K562 (cell line): Measurements from ENCODE around the gene IL20. TPM values are rescaled to one million over a fixed set of nuclear protein-coding genes. Genes with fewer than 3 reads are reported as not detected.

Experiments
- EZH2 ChIP-seq: IDR thresholded peaks from 2 replicates; pipeline ENCODE4 v1.6.1; 2012; ENCODE audit warnings: low read depth, mild to moderate bottlenecking, inconsistent platforms, low read length, borderline replicate concordance
- FOXJ3 ChIP-seq: sonication (generic); formaldehyde crosslinking; IDR thresholded peaks from 2 replicates; pipeline ENCODE4 v1.4.0; 2020; ENCODE audit warnings: mild to moderate bottlenecking, missing genetic modification reagents
- FOXK2 ChIP-seq, 2 experiments: fragments of 450-650 bp; IDR thresholded peaks in 1 of 2; conservative IDR thresholded peaks in 1 of 2; 2 replicates each; pipeline ENCODE4 v1.6.1; 2016; ENCODE audit warnings: low read depth in 2 of 2, mild to moderate bottlenecking in 1 of 2
- NCOA2 ChIP-seq, 2 experiments: fragments of 450-650 bp; IDR thresholded peaks; 2 replicates each; pipeline ENCODE4 v1.6.1; 2018; ENCODE audit warnings: mild to moderate bottlenecking in 2 of 2, moderate library complexity in 1 of 2; ENCODE audit not compliant: partially characterized antibody in 2 of 2
- PRPF4 ChIP-seq: fragments of 200-400 bp; formaldehyde crosslinking; IDR thresholded peaks from one replicate; pipeline ENCODE4 v1.6.1; 2017; ENCODE audit warnings: low read length, low read depth, mild to moderate bottlenecking; ENCODE audit not compliant: insufficient read depth, poor library complexity, severe bottlenecking
- SIN3B ChIP-seq: fragments of 450-650 bp; IDR thresholded peaks from 2 replicates; pipeline ENCODE4 v1.6.1; 2017; ENCODE audit warnings: low read depth, mild to moderate bottlenecking, moderate library complexity
- SIRT6 ChIP-seq: IDR thresholded peaks from one replicate; pipeline ENCODE4 v1.6.1; 2012; ENCODE audit warnings: low read depth, mild to moderate bottlenecking, control low read depth, inconsistent platforms, low read length, moderate library complexity
- SMARCB1 ChIP-seq: IDR thresholded peaks from 2 replicates; pipeline ENCODE4 v1.6.1; 2011; ENCODE audit warnings: improper control_type of control experiment, low read depth; ENCODE audit not compliant: insufficient read length
- XRCC3 ChIP-seq: fragments of 450-650 bp; IDR thresholded peaks from 2 replicates; pipeline ENCODE4 v1.6.1; 2017; ENCODE audit warnings: mild to moderate bottlenecking, moderate library complexity
- polyA plus RNA-seq, 8 experiments: library from polyadenylated mRNA; depleted of rRNA in 4 of 8; stranded (reverse) in 5 of 8; unstranded in 3 of 8; fragments of >200 nt; fragmentation: Nextera tagmentation in 2 of 8; fragmentation: Illumina TruSeq in 1 of 8; extraction: Ambion mirVana in 2 of 8; extraction: Trizol in 1 of 8; gene quantifications; 2 replicates each; pipeline versions ENCODE4 v1.2.1 to v1.2.3, GENCODE V29; 2011 to 2014; ENCODE audit warnings: inconsistent platforms in 1 of 8, missing spikeins in 1 of 8
- total RNA-seq, 7 experiments: library from RNA; depleted of rRNA in 6 of 7; stranded (reverse); fragments of >200 nt in 6 of 7; fragmentation: Illumina TruSeq in 2 of 7; extraction: Trizol in 2 of 7; gene quantifications; 2 replicates each; pipeline versions ENCODE4 v1.2.1 to v1.2.3, GENCODE V29; 2011 to 2021; ENCODE audit warnings: low replicate concordance in 1 of 7
- TF ChIP-seq, protein P1 (sequence below): IDR thresholded peaks from 2 replicates; pipeline ENCODE4 v1.6.1; 2011; ENCODE audit warnings: borderline replicate concordance, low read depth, mild to moderate bottlenecking, moderate library complexity, low read length; ENCODE audit not compliant: insufficient read depth, poor library complexity, severe bottlenecking
- TF ChIP-seq, protein P2 (sequence below): fragments of 250-450 bp; sonication (Bioruptor Pico); IDR thresholded peaks from 2 replicates; pipeline ENCODE4 v1.4.0; 2020; ENCODE audit warnings: mild to moderate bottlenecking, moderate library complexity, borderline replicate concordance
- TF ChIP-seq, protein P3 (sequence below): fragments of 250-450 bp; sonication (Bioruptor Pico); IDR thresholded peaks from 2 replicates; pipeline ENCODE4 v1.8.0; 2021; ENCODE audit warnings: moderate library complexity, mild to moderate bottlenecking, inconsistent platforms
- TF ChIP-seq, protein P4 (sequence below): sonication (generic); formaldehyde crosslinking; IDR thresholded peaks from 2 replicates; pipeline ENCODE4 v1.8.1; 2023; ENCODE audit warnings: missing genetic modification reagents, mild to moderate bottlenecking, borderline replicate concordance

IL20 gene
- total and polyA plus RNA-seq, 9 of the 15 experiments (the other 6 are each of a cell fraction or from before 2014, with no cell fraction given): not detected

DNA sequence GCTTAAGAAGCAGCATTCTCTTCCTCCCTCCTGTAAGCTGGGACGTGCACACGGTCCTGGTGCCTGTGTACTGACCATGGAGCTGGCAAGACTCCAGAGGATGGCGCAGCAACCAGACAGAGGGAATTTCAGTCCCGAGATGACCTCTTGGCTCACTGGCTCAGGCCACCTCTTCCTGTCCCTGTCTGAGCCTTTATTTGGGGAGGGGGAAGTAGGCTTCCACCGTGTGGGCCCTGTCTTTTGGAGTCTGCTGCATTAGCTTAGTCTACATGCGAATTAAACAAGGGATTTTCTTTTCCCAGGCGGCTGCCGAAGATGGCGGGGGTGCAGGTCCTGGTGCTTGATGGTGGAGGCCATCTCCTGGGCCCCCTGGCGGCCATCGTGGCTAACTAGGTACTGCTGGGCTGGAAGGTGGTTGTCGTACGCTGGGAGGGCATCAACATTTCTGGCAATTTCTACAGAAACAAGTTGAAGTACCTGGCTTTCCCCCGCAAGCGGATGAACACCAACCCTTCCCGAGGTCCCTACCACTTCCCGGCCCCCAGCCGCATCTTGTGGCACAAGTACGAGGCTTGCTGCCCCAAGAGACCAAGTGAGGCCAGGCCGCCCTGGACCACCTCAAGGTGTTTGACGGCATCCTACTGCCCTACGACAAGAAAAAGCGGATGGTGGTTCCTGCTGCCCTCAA is 42.0 kb downstream of the IL20 start (continued):
- TF ChIP-seq, protein P1, sequence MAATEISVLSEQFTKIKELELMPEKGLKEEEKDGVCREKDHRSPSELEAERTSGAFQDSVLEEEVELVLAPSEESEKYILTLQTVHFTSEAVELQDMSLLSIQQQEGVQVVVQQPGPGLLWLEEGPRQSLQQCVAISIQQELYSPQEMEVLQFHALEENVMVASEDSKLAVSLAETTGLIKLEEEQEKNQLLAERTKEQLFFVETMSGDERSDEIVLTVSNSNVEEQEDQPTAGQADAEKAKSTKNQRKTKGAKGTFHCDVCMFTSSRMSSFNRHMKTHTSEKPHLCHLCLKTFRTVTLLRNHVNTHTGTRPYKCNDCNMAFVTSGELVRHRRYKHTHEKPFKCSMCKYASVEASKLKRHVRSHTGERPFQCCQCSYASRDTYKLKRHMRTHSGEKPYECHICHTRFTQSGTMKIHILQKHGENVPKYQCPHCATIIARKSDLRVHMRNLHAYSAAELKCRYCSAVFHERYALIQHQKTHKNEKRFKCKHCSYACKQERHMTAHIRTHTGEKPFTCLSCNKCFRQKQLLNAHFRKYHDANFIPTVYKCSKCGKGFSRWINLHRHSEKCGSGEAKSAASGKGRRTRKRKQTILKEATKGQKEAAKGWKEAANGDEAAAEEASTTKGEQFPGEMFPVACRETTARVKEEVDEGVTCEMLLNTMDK: peak; percentile 75
- TF ChIP-seq XRCC3 (no peak), NCOA2 (IDR thresholded peaks at IDR 0.05; ENCODE audit: partially characterized antibody in 2 of 2) (no peak), FOXJ3 (CRISPR knock-in tag) (no peak), SMARCB1 (no peak), EZH2 (no peak), FOXK2 (conservative IDR thresholded peaks at IDR 0.05 in 1 of 2, IDR thresholded peaks at IDR 0.05 in 1 of 2; ENCODE audit: low read depth in 2 of 2) (no peak), SIRT6 (no peak), PRPF4 (no peak), SIN3B (no peak)
- TF ChIP-seq, protein P2, sequence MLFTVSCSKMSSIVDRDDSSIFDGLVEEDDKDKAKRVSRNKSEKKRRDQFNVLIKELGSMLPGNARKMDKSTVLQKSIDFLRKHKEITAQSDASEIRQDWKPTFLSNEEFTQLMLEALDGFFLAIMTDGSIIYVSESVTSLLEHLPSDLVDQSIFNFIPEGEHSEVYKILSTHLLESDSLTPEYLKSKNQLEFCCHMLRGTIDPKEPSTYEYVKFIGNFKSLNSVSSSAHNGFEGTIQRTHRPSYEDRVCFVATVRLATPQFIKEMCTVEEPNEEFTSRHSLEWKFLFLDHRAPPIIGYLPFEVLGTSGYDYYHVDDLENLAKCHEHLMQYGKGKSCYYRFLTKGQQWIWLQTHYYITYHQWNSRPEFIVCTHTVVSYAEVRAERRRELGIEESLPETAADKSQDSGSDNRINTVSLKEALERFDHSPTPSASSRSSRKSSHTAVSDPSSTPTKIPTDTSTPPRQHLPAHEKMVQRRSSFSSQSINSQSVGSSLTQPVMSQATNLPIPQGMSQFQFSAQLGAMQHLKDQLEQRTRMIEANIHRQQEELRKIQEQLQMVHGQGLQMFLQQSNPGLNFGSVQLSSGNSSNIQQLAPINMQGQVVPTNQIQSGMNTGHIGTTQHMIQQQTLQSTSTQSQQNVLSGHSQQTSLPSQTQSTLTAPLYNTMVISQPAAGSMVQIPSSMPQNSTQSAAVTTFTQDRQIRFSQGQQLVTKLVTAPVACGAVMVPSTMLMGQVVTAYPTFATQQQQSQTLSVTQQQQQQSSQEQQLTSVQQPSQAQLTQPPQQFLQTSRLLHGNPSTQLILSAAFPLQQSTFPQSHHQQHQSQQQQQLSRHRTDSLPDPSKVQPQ: no peak
- TF ChIP-seq, protein P3, sequence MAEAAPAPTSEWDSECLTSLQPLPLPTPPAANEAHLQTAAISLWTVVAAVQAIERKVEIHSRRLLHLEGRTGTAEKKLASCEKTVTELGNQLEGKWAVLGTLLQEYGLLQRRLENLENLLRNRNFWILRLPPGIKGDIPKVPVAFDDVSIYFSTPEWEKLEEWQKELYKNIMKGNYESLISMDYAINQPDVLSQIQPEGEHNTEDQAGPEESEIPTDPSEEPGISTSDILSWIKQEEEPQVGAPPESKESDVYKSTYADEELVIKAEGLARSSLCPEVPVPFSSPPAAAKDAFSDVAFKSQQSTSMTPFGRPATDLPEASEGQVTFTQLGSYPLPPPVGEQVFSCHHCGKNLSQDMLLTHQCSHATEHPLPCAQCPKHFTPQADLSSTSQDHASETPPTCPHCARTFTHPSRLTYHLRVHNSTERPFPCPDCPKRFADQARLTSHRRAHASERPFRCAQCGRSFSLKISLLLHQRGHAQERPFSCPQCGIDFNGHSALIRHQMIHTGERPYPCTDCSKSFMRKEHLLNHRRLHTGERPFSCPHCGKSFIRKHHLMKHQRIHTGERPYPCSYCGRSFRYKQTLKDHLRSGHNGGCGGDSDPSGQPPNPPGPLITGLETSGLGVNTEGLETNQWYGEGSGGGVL (CRISPR knock-in tag): no peak
- TF ChIP-seq, protein P4, sequence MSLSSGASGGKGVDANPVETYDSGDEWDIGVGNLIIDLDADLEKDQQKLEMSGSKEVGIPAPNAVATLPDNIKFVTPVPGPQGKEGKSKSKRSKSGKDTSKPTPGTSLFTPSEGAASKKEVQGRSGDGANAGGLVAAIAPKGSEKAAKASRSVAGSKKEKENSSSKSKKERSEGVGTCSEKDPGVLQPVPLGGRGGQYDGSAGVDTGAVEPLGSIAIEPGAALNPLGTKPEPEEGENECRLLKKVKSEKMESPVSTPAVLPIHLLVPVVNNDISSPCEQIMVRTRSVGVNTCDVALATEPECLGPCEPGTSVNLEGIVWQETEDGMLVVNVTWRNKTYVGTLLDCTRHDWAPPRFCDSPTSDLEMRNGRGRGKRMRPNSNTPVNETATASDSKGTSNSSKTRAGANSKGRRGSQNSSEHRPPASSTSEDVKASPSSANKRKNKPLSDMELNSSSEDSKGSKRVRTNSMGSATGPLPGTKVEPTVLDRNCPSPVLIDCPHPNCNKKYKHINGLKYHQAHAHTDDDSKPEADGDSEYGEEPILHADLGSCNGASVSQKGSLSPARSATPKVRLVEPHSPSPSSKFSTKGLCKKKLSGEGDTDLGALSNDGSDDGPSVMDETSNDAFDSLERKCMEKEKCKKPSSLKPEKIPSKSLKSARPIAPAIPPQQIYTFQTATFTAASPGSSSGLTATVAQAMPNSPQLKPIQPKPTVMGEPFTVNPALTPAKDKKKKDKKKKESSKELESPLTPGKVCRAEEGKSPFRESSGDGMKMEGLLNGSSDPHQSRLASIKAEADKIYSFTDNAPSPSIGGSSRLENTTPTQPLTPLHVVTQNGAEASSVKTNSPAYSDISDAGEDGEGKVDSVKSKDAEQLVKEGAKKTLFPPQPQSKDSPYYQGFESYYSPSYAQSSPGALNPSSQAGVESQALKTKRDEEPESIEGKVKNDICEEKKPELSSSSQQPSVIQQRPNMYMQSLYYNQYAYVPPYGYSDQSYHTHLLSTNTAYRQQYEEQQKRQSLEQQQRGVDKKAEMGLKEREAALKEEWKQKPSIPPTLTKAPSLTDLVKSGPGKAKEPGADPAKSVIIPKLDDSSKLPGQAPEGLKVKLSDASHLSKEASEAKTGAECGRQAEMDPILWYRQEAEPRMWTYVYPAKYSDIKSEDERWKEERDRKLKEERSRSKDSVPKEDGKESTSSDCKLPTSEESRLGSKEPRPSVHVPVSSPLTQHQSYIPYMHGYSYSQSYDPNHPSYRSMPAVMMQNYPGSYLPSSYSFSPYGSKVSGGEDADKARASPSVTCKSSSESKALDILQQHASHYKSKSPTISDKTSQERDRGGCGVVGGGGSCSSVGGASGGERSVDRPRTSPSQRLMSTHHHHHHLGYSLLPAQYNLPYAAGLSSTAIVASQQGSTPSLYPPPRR (CRISPR knock-in tag): 0 out of 2 replicates have a peak, but pooled peaks have one; percentile 62
